IMR-90 (cell line): ENCODE data around the gene SH3BP5.

ENCODE experiments used
- BHLHE40 ChIP-seq: fragments of 150-350 bp; IDR thresholded peaks from 2 replicates; pipeline ENCODE4 v1.6.1; 2016; ENCODE audit warnings: mild to moderate bottlenecking, low read depth, low read length
- CHD1 ChIP-seq: IDR thresholded peaks from 2 replicates; pipeline ENCODE4 v1.6.1; 2012; ENCODE audit warnings: low read depth, low read length, improper control_type of control experiment
- MAZ ChIP-seq: IDR thresholded peaks from 2 replicates; pipeline ENCODE4 v1.6.1; 2012; ENCODE audit warnings: low read depth, mild to moderate bottlenecking, low read length, improper control_type of control experiment, moderate library complexity, borderline replicate concordance
- MXI1 ChIP-seq: IDR thresholded peaks from 2 replicates; pipeline ENCODE4 v1.6.1; 2012; ENCODE audit warnings: low read depth, mild to moderate bottlenecking, low read length, moderate library complexity, borderline replicate concordance
- POLR2A ChIP-seq: IDR thresholded peaks from 2 replicates; pipeline ENCODE4 v1.6.1; 2012; ENCODE audit warnings: mild to moderate bottlenecking, low read depth, low read length
- RAD21 ChIP-seq: IDR thresholded peaks from 2 replicates; pipeline ENCODE4 v1.6.1; 2012; ENCODE audit warnings: low read length, improper control_type of control experiment
- RCOR1 ChIP-seq: IDR thresholded peaks from 2 replicates; pipeline ENCODE4 v1.6.1; 2012; ENCODE audit warnings: mild to moderate bottlenecking, low read length, improper control_type of control experiment; ENCODE audit not compliant: insufficient replicate concordance
- RFX5 ChIP-seq: IDR thresholded peaks from 2 replicates; pipeline ENCODE4 v1.8.0; 2012; ENCODE audit warnings: low read depth, mild to moderate bottlenecking, low read length, moderate library complexity
- SMC3 ChIP-seq: fragments of 150-350 bp; IDR thresholded peaks from 2 replicates; pipeline ENCODE4 v1.6.1; 2016; ENCODE audit warnings: low read depth, mild to moderate bottlenecking, antibody characterized with exemption, low read length, moderate library complexity
- TF ChIP-seq, protein P1 (sequence below): conservative IDR thresholded peaks from 2 replicates; pipeline ENCODE4 v1.5.1; 2012; ENCODE audit warnings: mild to moderate bottlenecking, low read depth, low read length, improper control_type of control experiment
- TF ChIP-seq, protein P2 (sequence below): fragments of 150-350 bp; IDR thresholded peaks from 2 replicates; pipeline ENCODE4 v1.6.1; 2016; ENCODE audit warnings: low read depth, mild to moderate bottlenecking, low read length, moderate library complexity, borderline replicate concordance
- TF ChIP-seq, protein P3 (sequence below): fragments of 150-350 bp; IDR thresholded peaks from 2 replicates; pipeline ENCODE4 v1.6.1; 2017; ENCODE audit warnings: mild to moderate bottlenecking, antibody characterized with exemption, low read length, low read depth

DNA sequence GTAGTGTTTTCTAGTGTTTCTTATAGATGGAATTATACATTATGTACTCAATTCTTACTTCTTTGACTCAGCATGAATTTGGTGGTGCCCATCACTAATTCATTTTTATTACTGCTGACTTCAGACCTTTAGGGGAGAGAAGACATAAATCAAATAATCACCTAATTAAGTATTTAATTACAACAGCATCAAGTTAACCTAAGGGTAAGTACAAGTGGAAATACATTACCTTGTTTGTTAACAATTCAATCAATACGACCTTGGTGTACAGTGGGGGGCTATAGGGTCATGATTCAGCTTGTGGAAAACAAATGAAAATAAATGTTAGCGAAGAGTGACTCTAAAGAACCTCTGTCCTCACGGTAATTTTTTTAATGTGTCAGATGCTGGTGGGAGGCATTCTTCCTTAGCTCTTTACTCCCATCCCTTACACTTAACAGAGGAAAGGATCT is 126.9 kb downstream of the SH3BP5 start:
- TF ChIP-seq, protein P1, sequence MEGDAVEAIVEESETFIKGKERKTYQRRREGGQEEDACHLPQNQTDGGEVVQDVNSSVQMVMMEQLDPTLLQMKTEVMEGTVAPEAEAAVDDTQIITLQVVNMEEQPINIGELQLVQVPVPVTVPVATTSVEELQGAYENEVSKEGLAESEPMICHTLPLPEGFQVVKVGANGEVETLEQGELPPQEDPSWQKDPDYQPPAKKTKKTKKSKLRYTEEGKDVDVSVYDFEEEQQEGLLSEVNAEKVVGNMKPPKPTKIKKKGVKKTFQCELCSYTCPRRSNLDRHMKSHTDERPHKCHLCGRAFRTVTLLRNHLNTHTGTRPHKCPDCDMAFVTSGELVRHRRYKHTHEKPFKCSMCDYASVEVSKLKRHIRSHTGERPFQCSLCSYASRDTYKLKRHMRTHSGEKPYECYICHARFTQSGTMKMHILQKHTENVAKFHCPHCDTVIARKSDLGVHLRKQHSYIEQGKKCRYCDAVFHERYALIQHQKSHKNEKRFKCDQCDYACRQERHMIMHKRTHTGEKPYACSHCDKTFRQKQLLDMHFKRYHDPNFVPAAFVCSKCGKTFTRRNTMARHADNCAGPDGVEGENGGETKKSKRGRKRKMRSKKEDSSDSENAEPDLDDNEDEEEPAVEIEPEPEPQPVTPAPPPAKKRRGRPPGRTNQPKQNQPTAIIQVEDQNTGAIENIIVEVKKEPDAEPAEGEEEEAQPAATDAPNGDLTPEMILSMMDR = no peak
- TF ChIP-seq, protein P2, sequence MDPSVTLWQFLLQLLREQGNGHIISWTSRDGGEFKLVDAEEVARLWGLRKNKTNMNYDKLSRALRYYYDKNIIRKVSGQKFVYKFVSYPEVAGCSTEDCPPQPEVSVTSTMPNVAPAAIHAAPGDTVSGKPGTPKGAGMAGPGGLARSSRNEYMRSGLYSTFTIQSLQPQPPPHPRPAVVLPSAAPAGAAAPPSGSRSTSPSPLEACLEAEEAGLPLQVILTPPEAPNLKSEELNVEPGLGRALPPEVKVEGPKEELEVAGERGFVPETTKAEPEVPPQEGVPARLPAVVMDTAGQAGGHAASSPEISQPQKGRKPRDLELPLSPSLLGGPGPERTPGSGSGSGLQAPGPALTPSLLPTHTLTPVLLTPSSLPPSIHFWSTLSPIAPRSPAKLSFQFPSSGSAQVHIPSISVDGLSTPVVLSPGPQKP = no peak
- TF ChIP-seq MXI1 (no peak), RFX5 (no peak), POLR2A (no peak; the same call in 1 of the 2 replicates), MAZ (no peak), CHD1 (no peak), BHLHE40 (no peak), SMC3 (no peak), RCOR1 (no peak), RAD21 (no peak)
- TF ChIP-seq, protein P3, sequence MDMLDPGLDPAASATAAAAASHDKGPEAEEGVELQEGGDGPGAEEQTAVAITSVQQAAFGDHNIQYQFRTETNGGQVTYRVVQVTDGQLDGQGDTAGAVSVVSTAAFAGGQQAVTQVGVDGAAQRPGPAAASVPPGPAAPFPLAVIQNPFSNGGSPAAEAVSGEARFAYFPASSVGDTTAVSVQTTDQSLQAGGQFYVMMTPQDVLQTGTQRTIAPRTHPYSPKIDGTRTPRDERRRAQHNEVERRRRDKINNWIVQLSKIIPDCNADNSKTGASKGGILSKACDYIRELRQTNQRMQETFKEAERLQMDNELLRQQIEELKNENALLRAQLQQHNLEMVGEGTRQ = no peak
